Fibroblast of lung (primary cell): ENCODE results near the gene RPS6KA4.

ENCODE experiments used
- CTCF ChIP-seq, 2 donors: IDR thresholded peaks in 1 of 2; conservative IDR thresholded peaks in 1 of 2; 1 replicate in 1 of 2; 2 replicates in 1 of 2; pipeline ENCODE4 v1.5.1; 2011 to 2012; ENCODE audit warnings: low read length in 2 of 2, control low read depth in 1 of 2, inconsistent platforms in 1 of 2, low read depth in 1 of 2, mild to moderate bottlenecking in 1 of 2
- EZH2 ChIP-seq: IDR thresholded peaks from 2 replicates; pipeline ENCODE4 v1.5.1; 2012; ENCODE audit warnings: low read length, control low read depth, mild to moderate bottlenecking; ENCODE audit errors: missing control alignments

- TF ChIP-seq CTCF (conservative IDR thresholded peaks at IDR 0.05 in 1 of 2, IDR thresholded peaks at IDR 0.05 in 1 of 2; ENCODE audit: low read depth in 1 of 2, low read length in 2 of 2) (no peak), EZH2 (no peak)
Observed at GRCh38 chr11:64390558-64390957, 31.6 kb downstream of the RPS6KA4 start.
